Colonic mucosa (tissue), 4 donors: ENCODE data around the gene TSHZ1. TPM values are rescaled to one million over a fixed set of nuclear protein-coding genes. Genes with fewer than 3 reads are reported as not detected.

Source experiments
- DNase-seq: peaks from one replicate; pipeline ENCODE4 v3.0.0-alpha.2; 2020
- H3K27ac ChIP-seq: fragments of 200-600 bp; one replicate; pipeline ENCODE4 v1.8.0; 2021
- H3K27me3 ChIP-seq: fragments of 200-600 bp; one replicate; pipeline ENCODE4 v1.8.0; 2021
- H3K36me3 ChIP-seq: fragments of 200-600 bp; one replicate; pipeline ENCODE4 v1.8.0; 2021
- H3K4me1 ChIP-seq: fragments of 200-600 bp; one replicate; pipeline ENCODE4 v1.8.0; 2021; ENCODE audit warnings: mild to moderate bottlenecking
- H3K4me3 ChIP-seq: fragments of 200-600 bp; one replicate; pipeline ENCODE4 v1.8.0; 2021
- H3K9ac ChIP-seq, 2 donors: one replicate each; pipeline ENCODE4 v1.7.0; 2013; ENCODE audit warnings: control low read depth in 2 of 2, low read depth in 2 of 2, low read length in 2 of 2
- H3K9me3 ChIP-seq: fragments of 200-600 bp; one replicate; pipeline ENCODE4 v1.8.0; 2021
- intact Hi-C: fragments of 100-400 bp; cut with DNase I; formaldehyde crosslinking; loops from one replicate; pipeline ENCODE4 v1.14.1; 2022
- total RNA-seq, 2 donors: library from RNA; stranded (reverse); fragmentation: NEBNext Ultra II Directional in 1 of 2; extraction: Animal tissue kit (Norgen Biotek cat#: 25700) in 1 of 2; gene quantifications; one replicate each; pipeline ENCODE4 v1.2.1, GENCODE V29; 2021
- TF ChIP-seq, protein P1 (sequence below): fragments of 200-600 bp; IDR thresholded peaks from one replicate; pipeline ENCODE4 v1.8.0; 2022; ENCODE audit warnings: antibody characterized with exemption, mild to moderate bottlenecking
- donor health status: healthy.
- donor health status: DM: no; HTN: no; CAD: no.
- donor health status: DM: no; HTN: no; CAD: no.

The TSHZ1 gene
- total RNA-seq, 2 donors from 2014 or later, result 16.6 to 34.3 TPM

- no peaks in the 10 kb centered on the region for H3K36me3 ChIP-seq
- H3K27ac ChIP-seq, result no peak overlapping the region
- no peaks in the 10 kb centered on the region for H3K27me3 ChIP-seq
- no peaks in the 10 kb centered on the region for H3K9me3 ChIP-seq
- no peak for DNase-seq
- TF ChIP-seq, protein P1, sequence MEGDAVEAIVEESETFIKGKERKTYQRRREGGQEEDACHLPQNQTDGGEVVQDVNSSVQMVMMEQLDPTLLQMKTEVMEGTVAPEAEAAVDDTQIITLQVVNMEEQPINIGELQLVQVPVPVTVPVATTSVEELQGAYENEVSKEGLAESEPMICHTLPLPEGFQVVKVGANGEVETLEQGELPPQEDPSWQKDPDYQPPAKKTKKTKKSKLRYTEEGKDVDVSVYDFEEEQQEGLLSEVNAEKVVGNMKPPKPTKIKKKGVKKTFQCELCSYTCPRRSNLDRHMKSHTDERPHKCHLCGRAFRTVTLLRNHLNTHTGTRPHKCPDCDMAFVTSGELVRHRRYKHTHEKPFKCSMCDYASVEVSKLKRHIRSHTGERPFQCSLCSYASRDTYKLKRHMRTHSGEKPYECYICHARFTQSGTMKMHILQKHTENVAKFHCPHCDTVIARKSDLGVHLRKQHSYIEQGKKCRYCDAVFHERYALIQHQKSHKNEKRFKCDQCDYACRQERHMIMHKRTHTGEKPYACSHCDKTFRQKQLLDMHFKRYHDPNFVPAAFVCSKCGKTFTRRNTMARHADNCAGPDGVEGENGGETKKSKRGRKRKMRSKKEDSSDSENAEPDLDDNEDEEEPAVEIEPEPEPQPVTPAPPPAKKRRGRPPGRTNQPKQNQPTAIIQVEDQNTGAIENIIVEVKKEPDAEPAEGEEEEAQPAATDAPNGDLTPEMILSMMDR, result no peak
- no peak overlapping the region for H3K4me3 ChIP-seq
- no peak overlapping the region for H3K9ac ChIP-seq
- intact Hi-C loops, result loop anchor here (10.0 kb wide), 1 partner anchor 320 kb away; no protein-coding TSS in a partner anchor
- no peaks in the 10 kb centered on the region for H3K4me1 ChIP-seq
Measured at GRCh38 chr18:75164479-75164878, 46.1 kb upstream of the TSHZ1 start.

GRCh38 chr18:75165926-75166325, 44.7 kb upstream of the TSHZ1 start:
- Histone ChIP-seq H3K36me3 (no peaks in the 10 kb centered on the region), H3K9me3 (no peaks in the 10 kb centered on the region), H3K4me3 (no peak overlapping the region), H3K4me1 (no peaks in the 10 kb centered on the region), H3K27ac (no peak overlapping the region), H3K9ac (no peak overlapping the region), H3K27me3 (no peaks in the 10 kb centered on the region)
- TF ChIP-seq, protein P1, result no peak
- intact Hi-C loops, result loop anchor here (10.0 kb wide), 1 partner anchor 319 kb away; no protein-coding TSS in a partner anchor
- no peak for DNase-seq

DNA sequence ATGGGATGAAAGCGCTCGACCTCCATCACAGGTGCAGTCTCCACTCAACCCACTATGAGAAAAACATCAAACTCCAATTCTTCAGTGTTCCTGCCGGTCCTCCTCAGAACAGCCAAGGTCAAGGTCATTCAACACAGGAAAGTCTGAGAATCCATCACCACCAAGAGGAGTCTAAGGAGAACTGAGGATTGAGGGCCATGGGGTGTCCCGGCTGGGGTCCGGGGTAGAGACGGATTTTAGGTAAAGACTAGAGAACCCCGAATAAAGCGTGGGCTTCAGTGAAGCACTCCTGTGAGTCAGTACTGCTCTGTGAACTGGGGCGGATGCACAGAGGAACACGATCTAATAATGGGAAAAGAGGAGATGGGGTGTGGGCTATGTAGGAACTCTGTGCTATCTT, 43.5 kb upstream of the TSHZ1 start:
- no peak overlapping the region for H3K4me3 ChIP-seq
- no peak overlapping the region for H3K27ac ChIP-seq
- intact Hi-C loops, result loop anchor here (10.0 kb wide), 1 partner anchor 318 kb away; no protein-coding TSS in a partner anchor

GRCh38 chr18:75167759-75168618, 42.6 kb upstream of the TSHZ1 start:
- no peaks in the 10 kb centered on the region for H3K27me3 ChIP-seq
- TF ChIP-seq, protein P1, result no peak
- H3K9me3 ChIP-seq, result no peaks in the 10 kb centered on the region
- H3K9ac ChIP-seq, result no peak overlapping the region
- no peak overlapping the region for H3K27ac ChIP-seq
- no peak for DNase-seq
- no peaks in the 10 kb centered on the region for H3K4me1 ChIP-seq
- intact Hi-C loops, result loop anchor here (10.0 kb wide), 1 partner anchor 317 kb away; no protein-coding TSS in a partner anchor
- no peak overlapping the region for H3K4me3 ChIP-seq
- H3K36me3 ChIP-seq, result no peaks in the 10 kb centered on the region

More for the DNA sequence above, 43.5 kb upstream of the TSHZ1 start:
- no peaks in the 10 kb centered on the region for H3K9me3 ChIP-seq
- H3K9ac ChIP-seq, result no peak overlapping the region
- no peaks in the 10 kb centered on the region for H3K27me3 ChIP-seq
- DNase-seq, result no peak
- no peaks in the 10 kb centered on the region for H3K36me3 ChIP-seq
- no peaks in the 10 kb centered on the region for H3K4me1 ChIP-seq
- TF ChIP-seq, protein P1, result no peak

DNA sequence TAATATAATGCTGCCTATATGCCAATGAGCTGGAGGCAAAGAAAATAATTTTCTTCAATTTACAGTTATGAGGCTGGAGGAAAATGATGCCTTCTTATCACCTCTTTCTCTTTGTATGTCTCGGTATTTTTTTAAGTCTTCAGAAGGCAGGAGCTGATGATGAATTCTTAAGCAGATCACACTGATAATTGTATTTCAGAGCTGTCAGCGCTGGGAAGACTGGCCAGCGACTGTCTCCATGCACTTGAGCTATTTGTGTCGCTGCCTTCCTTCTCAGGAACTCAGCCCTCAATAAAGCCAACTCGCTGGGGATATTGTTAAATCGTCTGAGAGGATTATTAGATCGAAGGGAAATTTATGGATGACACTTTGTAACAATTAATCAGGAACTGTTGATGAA, 42.0 kb upstream of the TSHZ1 start:
- no peak overlapping the region for H3K27ac ChIP-seq
- no peak overlapping the region for H3K9ac ChIP-seq
- no peaks in the 10 kb centered on the region for H3K36me3 ChIP-seq
- no peaks in the 10 kb centered on the region for H3K9me3 ChIP-seq
- no peak overlapping the region for H3K4me3 ChIP-seq
- TF ChIP-seq, protein P1, result no peak
- no peaks in the 10 kb centered on the region for H3K27me3 ChIP-seq
- intact Hi-C loops, result loop anchor here (10.0 kb wide), 1 partner anchor 316 kb away; no protein-coding TSS in a partner anchor
- no peak for DNase-seq
- no peaks in the 10 kb centered on the region for H3K4me1 ChIP-seq
